Skin epidermis (tissue), 12 donors: ENCODE data around the gene KDELR1.
A peak's percentile ranks its signal among the peaks of the same experiment; 100 is the strongest.

Source experiments
- H3K27ac ChIP-seq, 21 experiments: fragments of 200-600 bp; sonication (generic) in 11 of 21; one replicate each; pipeline ENCODE4 v1.5.0; 2020; ENCODE audit warnings: mild to moderate bottlenecking in 3 of 21, inconsistent platforms in 2 of 21, moderate library complexity in 2 of 21
- H3K4me3 ChIP-seq, 7 experiments: fragments of 200-600 bp; sonication (generic) in 2 of 7; one replicate each; pipeline ENCODE4 v1.5.0; 2020; ENCODE audit warnings: inconsistent platforms in 2 of 7, mild to moderate bottlenecking in 2 of 7, moderate library complexity in 1 of 7

The KDELR1 gene

DNA sequence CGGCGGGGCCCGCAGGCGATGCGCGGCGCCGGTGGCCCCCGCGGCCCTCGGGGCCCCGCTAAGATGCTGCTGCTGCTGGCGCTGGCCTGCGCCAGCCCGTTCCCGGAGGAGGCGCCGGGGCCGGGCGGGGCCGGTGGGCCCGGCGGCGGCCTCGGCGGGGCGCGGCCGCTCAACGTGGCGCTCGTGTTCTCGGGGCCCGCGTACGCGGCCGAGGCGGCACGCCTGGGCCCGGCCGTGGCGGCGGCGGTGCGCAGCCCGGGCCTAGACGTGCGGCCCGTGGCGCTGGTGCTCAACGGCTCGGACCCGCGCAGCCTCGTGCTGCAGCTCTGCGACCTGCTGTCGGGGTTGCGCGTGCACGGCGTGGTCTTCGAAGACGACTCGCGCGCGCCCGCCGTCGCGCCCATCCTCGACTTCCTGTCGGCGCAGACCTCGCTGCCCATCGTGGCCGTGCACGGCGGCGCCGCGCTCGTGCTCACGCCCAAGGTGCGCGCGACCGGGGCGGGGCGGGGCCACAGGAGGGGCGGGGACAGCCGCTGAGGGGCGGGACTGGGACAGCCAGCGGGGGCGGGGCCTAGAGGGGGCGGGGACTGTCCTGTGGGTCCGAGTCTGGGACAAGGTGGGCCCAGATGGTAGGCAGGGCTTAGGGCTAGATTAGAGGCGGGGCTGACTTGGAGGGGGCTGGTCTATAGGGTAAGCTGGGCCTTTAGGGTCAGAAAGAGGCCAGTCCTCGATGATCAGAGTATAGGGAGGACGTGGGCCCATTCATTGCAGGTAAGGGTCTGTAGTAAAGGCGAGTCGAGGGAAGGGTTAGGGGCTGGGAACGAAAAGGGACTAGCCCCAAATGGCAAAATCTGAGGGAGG lies 7.3 kb upstream of the KDELR1 start:
- Histone ChIP-seq H3K4me3 (peak overlapping the region; percentile 32 to 46 (median 39)), H3K27ac (peak overlapping the region in 17 of 21 experiments; percentile 53 to 84 (median 65))

DNA sequence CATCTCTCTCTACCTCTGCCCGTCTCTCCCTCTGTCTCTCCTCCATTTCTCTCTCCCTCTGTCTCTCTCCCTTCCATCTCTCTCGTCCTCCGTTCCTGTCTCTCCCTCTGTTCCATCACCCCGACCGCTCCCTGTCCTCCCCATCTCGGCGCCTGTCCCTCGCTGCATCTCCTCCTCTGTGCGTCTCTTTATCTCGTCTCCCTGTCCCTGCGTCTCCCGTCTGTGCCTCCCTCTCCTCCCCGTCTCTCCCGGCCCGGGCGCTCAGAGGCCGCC lies 6.7 kb upstream of the KDELR1 start:
- peak overlapping the region in 17 of 21 experiments; percentile 49 to 84 (median 65) for H3K27ac ChIP-seq
- peak overlapping the region; percentile 32 to 46 (median 39) for H3K4me3 ChIP-seq

DNA sequence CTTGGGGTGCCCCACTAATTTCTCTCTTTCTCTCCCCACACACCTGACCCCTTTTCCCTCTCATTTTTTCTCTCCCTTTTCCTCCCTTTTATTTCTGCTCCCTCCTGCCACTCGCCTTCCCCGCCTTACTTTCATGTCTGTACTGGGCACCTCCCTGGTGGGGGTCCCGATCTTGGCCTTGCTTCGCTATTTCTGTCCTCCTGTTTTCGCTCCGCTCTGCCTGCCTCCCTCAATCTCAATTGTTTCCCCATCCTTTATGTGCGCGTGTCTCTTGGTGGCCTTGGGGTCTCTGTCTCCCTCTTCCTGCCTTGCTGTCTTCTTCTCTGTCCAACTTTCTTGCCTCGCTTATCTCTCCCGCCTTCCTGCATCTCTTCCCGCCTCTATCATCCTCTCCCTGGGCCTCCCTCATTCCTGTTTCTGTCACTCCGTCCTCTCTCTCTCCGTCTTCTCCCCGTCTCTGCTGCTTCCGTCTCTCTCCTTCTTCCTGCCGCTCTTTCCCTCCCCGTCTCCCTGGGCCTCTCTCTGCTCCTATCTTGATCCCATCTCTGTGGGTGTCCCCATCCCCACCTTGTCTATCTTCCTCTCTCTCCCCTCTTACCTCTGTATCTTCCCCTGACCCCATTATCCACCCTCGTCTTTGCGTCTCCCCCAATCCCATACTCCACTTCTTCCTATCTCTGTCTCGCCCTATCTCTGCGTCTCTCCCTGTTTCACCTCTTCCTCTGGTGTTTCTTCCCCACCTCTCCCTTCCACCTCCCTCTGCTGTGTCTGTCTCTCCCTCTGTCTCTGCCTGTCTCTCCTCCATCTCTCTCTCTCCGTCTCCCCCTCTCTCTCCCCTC lies 6.1 kb upstream of the KDELR1 start:
- peak overlapping the region; percentile 32 to 46 (median 39) for H3K4me3 ChIP-seq
- peak overlapping the region in 16 of 21 experiments; percentile 9 to 84 (median 65) for H3K27ac ChIP-seq

DNA sequence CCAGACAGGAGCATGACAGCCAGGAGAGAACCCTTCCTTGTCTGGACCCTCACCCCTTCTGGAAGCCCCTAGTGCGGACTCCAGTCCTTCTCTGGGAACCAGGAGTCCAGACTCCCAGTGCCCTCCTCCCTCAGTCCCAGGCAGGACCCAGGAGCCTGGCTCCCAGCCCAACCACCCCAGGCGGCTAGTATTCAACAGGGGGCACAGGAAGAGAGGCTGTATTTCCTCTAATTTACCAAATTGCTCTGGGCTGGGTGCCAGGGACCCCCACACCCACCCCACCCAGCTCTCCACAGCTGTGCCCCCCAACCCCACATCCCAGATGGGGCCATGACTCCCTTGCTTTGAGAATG lies 5.4 kb upstream of the KDELR1 start:
- peak overlapping the region in 1 of 21 experiments; percentile 75 for H3K27ac ChIP-seq

DNA sequence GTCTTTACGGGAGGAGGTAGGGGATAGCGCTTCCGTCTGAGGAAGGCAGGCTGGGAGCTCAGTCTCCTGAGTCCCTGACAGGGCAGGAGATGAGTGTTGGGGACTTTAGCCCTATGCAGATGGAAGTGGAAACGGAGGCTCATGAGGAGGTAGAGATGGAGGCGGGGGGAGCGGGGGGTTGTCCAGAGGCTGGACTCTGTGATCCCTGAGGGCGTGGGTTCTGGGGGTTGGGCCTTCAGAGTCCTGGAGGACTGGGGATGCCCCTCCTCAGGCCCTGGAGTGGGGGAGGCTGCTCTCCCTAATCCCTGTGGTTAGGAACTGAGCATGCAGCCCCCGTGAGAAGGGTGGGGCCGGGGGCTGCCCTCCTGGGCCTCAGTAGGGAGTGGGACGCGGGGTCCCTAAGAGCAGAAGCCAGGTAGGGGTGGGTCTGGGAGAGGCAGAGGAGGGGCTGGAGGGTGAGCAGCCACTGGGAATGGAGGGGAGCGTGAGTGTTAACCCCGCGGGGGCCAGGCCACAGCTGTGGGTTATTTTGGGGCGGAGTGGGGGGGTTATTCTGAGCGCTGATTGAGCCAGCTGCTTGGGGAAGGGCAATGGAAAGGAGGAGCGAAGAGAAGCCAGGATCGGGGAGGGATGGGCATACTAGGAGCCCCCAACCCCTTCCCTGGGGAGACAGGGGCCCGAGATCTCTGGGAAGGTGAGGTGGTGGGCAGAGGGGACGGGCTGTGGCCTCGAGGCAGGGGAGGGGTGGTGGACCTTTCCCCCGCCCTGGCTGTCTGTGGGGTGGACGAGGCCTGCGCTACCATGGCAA lies 4.9 kb upstream of the KDELR1 start:
- no peak overlapping the region for H3K27ac ChIP-seq
- no peak overlapping the region for H3K4me3 ChIP-seq

More for the DNA sequence above, 5.4 kb upstream of the KDELR1 start:
- no peak overlapping the region for H3K4me3 ChIP-seq

DNA sequence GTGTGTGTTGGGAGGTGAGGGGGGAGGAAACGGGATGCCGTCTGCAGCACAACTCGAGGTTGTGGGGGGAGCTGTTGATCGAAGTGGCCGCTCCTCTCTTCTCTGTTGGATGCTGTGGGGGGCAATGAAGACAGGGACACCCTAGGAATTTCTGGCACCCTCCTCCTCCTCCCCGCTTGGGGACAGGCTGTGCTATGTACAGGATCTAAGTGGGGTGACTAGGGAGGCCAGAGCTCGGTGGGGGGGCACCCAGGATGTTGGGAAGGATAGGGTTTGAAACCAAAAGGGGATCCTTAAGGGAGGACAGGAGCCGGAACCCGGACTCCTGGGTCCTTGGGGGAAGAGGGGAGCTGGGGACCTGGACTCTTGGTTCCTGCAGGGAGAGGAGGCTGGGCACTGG lies 4.1 kb upstream of the KDELR1 start:
- Histone ChIP-seq H3K4me3 (no peak overlapping the region), H3K27ac (no peak overlapping the region)

DNA sequence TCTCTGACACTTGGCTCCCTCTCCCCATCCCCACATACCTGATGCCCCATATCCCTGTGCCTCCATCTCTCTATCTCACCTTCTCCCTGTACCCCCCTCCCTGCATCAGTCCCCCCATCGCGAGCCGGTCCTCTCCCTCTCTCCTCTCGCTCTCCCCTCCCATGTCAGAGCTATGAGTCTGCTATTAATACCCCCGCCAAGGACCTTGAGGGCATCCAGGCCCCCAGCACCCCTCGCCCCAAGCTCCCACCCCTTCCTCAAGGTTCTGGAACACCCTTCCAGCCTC lies 3.8 kb upstream of the KDELR1 start:
- Histone ChIP-seq H3K27ac (no peak overlapping the region), H3K4me3 (no peak overlapping the region)

DNA sequence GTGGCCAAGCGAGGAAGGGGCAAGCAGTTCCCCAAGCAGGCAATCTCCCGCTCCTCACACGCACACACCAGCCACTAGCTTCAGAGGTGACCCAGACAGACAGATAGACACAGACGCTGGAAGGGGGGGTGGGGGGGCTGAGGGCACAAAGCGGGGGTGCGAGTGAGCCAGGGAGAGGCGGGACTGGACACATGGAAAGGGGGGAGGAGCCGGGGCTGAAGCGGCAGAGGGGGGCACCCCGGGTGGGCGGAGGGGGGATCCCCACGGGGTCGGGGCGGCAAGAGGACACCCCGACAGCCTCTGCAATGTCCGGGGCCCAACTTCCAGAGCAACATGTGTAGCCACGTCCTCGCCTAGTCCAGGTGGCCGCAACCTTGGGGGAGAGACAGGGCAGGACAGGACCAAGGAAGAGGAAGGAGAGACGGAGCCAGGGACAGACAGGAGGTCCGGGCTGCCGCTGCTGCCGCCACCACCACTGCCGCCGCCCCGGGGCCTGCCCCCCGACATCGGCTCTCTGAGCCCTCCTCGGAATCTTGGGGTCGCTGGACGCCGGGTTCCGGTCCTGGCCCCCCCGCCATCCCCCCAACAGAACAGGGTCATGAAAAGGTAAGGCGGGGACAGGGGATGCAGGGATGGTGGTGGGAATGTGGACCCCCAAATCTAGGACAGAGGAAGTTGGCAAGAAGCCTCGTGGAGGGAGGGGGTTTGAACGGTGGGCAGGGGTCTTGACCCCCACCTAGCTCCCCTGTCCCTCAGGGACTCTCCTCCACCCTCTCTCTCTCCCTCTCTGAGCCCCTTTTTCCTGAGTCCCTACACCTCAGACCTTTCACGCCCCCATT lies 3.2 kb upstream of the KDELR1 start:
- Histone ChIP-seq H3K4me3 (no peak overlapping the region), H3K27ac (no peak overlapping the region)

DNA sequence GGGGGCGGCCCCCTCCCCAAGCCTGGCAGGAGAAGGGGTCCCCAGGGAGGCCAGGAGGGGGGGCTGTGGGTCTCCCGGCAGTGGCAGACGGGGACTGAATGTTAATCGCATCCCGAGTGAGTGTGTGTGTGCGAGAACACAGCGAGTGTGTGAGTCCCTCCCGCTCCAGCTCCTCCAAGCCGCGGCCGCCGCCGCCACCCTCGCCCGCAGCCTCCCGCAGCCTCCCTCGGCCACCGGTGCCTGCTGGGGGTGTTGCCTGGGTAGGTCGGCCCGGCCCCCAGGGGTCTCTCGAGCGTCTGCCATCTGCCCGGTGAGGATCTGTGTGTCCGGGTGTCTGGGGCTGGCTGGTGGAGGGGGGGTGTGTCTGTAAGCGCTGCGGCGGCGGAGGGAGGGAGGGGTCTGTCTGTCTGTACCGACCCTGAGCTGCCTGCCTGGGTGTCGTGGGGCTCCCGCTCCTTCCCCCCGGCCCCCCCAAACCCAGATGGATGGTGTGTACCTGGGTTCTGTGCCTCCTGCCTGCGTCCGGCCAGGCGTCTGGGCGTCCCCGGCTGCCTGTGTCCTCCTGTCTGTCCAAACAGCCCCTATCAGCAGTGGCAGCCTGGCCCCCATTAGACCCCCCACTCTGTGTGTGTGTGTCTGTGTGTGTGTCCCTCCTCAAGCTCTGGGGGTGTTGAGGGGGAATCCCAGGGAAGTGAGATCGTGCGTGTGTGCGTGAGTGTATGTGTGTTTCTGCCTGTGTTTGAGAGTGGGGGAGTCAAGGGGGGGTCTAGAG lies 2.4 kb upstream of the KDELR1 start, which contains the start of gene GRIN2D:
TSS of gene GRIN2D (plus strand) at position 110 of the 772 bp plus-strand sequence. CDS start 4,725 bp downstream, outside the sequence.
- Histone ChIP-seq H3K27ac (no peak within 1 kb of the TSS), H3K4me3 (peak within 1 kb of the TSS in 2 of 7 experiments; percentile 7 to 17)

DNA sequence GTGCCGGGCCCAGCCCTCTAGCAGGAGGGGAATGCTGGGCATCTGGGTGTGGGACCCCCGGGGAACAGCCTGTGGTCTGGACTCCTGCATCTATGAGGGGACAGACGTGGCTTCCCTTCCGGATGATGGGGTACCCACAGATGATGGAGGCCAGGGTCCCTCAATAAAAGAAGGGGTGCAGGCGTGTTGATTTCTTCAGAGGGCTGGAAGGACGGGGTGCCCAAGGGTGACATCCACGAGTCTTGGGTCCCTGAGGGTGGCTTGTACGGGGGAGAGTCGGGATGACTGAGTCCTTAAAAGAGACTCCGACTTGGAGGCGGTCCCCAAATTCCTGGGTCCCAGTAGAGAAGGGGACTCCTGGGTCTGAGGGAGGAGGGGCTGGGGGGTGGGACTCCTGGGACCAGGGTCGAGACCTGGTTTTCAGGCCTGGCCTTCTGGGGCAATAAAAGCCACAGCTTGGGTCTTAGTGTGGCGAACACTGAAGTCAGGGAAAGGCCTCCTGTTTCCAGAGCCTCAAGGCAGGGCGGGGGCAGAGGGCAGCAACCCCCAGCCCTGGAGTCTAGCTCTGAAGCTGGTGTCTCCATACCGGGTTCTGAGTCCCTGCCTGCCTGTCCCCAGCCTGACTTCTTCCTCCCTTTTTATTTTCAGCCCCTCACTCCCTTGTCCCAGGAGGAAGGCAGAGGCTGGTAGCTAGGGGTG lies 1.7 kb upstream of the KDELR1 start:
- Histone ChIP-seq H3K27ac (no peak overlapping the region), H3K4me3 (no peak overlapping the region)

DNA sequence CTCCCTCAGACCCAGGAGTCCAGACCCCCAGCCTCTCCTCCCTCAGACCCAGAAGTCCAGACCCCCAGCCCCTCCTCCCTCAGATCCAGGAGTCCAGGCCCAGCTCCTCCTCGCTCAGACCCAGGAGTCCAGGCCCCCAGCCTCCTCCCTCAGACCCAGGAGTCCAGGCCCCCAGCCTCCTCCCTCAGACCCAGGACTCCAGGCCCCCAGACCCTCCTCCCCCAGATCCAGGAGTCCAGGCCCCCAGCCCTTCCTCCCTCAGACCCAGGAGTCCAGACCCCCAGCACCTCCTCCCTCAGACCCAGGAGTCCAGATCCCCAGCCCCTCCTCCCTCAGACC lies 624 bp upstream of the KDELR1 start:
- peak overlapping the region in 1 of 7 experiments; percentile 88 for H3K4me3 ChIP-seq
- peak overlapping the region in 2 of 21 experiments; percentile 92 to 93 for H3K27ac ChIP-seq

DNA sequence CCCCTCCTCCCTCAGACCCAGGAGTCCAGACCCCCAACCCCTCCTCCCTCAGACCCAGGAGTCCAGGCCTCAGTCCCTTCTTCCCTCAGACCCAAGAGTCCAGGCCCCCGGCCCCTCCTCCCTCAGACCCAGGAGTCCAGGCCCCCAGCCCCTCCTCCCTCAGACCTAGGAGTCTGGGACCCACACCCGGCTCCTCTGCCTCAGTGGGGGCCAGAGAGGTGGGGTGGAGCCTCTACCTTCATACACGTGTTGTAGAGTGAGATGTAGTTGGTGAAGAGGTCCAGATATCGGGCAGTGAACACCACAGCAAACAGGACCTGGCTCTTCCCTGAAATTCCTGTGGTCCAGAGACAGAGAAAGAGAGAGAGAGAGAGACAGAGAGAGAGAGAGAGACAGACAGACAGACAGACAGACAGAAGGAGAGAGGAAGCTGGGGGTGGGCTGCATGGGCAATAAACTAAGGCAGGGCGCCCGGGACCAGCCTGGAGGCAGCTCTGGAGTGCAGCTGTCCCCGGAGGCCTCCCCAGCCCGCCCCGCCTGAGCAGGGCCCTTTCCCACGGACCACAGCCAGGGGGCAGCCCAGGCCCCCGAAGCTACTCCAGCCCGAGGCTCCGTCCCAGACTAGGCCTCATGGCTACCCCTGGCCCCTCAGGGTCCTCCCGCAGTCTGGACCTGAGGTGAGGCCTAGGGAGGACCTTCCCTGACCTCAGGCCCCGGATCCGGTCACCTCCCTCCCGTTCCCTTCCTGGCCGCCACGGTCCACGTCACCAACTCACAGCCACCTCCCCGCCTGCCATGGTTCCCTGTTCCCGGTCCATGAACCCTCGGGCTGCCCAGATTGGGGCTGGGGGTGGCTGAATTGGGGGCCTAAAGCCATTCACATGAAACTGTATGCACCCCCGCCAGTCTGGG lies 907 bp downstream of the KDELR1 start:
- peak overlapping the region; percentile 57 to 96 (median 83) for H3K4me3 ChIP-seq
- H3K27ac ChIP-seq, result peak overlapping the region; percentile 68 to 98 (median 93)

DNA sequence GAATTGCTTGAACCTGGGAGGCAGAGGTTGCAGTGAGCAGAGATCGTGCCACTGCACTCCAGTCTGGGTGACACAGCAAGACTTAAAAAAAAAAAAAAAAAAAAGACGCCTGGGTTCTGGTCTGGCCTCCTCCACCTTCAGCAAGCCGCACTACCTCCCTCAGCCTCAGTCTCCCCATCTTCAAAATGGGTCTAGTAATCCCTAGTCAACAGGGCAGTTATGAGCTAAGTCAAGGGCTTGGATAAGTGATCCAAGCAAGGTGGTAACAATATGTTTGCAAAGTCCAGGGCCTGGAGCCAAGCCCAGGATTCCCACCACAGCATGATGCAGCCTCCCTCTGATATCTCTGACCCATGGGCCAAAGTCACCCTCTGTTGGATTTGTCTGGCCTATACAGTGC lies 4.4 kb downstream of the KDELR1 start:
- Histone ChIP-seq H3K4me3 (no peak overlapping the region), H3K27ac (no peak overlapping the region)

DNA sequence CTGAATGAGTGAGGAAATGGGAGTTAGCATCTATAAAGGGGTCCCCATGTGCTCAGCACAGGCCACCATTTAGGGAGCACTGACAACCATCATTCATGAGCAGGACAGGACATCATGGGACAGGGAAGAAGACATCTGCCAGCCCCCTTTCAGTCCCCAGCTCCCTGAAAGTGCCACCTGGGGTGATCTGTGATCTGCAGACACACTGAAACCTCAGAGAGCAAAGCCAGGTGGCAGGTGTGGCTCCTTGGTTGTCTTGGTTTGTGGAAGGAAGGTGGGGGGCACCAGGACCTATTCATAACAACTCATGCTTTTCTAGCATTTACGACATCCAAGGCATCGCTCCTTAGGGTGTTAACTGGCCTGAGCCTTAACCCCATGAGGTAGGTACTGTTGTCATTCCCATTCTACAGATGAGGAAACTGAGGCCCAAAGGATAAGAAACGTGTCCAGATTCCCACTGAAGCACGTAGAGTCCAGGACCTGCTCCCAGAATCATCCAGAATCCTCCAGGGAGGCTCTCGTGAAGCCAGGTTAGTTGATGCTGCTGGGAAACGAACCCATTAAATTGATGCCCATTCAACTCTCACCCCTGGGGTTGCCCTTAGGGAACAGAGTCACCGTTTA lies 5.8 kb downstream of the KDELR1 start:
- Histone ChIP-seq H3K4me3 (no peak overlapping the region), H3K27ac (no peak overlapping the region)

DNA sequence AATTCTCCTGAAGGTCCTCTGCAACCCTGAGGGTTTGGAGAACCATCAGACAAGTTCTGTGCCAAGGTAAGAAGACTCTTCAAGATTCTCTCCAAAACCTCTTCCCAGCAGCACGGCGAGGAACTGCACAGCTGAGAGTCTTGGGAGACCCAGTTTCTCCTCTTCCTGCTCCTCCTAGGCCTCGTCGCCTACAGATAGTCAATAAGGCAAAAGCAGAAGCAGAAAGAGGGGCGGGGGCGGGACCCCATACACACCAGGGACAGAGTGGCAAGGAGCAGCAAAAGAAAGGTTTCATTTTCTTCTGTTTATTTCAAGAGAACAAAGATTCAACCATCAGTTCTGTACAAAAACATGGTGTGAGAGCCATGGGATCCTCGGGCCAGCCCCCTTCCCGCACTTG lies 9.1 kb downstream of the KDELR1 start:
- no peak overlapping the region for H3K4me3 ChIP-seq
- no peak overlapping the region for H3K27ac ChIP-seq

DNA sequence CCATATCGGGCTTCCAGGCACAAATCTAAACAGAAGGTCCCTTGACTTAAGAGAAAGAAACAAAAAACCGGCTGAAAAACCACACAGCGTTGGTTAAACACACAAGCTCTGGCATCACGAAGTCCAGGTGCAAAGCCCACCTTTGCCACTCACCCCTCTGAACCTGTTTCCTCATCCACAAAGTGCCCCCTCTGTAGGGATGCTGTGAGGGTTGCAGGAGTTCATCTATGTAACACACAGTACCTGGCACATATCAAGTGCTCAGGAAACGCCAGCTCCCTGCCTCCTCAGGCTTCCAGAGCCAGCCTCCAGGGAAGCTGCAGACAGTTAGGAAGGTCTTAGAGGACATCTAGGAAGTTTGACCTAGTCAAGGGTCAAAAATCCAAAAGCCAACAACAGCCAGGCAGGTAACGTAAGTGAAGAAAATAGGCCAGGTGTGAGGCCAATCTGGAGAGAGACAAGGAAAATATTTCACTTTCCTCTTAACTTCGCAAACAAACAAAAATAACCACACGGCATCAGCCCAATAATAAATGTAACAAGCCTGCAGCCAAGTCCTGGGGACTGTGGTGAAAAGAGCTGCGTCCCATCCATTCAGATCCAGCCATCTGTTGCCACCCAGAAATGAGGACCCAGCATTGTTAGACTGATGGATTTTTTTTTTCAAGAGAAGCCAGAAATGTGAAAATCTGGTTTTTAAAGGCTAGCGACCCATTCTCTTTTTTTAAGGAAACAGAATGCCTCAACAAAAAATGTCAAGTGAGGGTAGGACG lies 10.0 kb downstream of the KDELR1 start:
- Histone ChIP-seq H3K4me3 (no peak overlapping the region), H3K27ac (no peak overlapping the region)
